Cardiac fibroblast (primary cell): ENCODE data around the gene HDAC4.

Source experiments
- DNase-seq, 2 donors: peaks; one replicate each; pipeline versions ENCODE4 v3.0.0 to v3.0.0-alpha.2; 2010; ENCODE audit warnings: low read depth in 2 of 2
- H3K4me3 ChIP-seq, 2 donors: replicated peaks in 1 of 2; 1 replicate in 1 of 2; 2 replicates in 1 of 2; pipeline ENCODE4 v1.5.1; 2011; ENCODE audit warnings: low read depth in 2 of 2, low read length in 2 of 2, mild to moderate bottlenecking in 2 of 2, moderate library complexity in 1 of 2
- CTCF ChIP-seq: IDR thresholded peaks from one replicate; pipeline ENCODE4 v1.5.1; 2011; ENCODE audit warnings: low read depth, mild to moderate bottlenecking, low read length, inconsistent platforms

HDAC4 gene

DNA sequence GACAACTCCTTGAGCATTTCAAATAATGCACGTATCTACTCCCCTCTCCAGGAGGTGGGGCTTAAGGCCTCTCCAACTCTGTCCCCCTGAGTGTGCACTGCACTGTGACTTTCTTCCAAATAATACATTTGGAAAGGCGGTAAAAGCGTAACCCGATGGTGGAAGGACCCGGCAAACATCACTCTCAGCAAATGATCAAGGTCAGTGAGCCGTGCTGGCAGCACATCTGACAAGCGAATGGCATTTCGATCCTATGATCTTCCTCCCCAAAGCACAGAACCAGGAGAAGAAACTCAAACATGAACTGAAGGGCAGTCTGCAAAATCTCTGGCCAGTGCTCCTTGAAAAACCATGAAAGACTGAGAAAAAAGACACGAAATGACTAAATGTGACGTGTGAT lies 344.2 kb downstream of the HDAC4 start:
- DNase-seq, result no peak
- no peak for TF ChIP-seq CTCF
- H3K4me3 ChIP-seq, result no peak overlapping the region

- no peak for DNase-seq
- TF ChIP-seq CTCF, result no peak
- H3K4me3 ChIP-seq, result no peak overlapping the region
These were observed 344.9 kb downstream of the HDAC4 start for GRCh38 chr2:239055756-239056493.

- no peak for TF ChIP-seq CTCF
- no peak overlapping the region for H3K4me3 ChIP-seq
- DNase-seq, result no peak
These were observed 345.9 kb downstream of the HDAC4 start for GRCh38 chr2:239054921-239055320.

- DNase-seq, result no peak
- H3K4me3 ChIP-seq, result no peak overlapping the region
- no peak for TF ChIP-seq CTCF
These were observed 346.9 kb downstream of the HDAC4 start for GRCh38 chr2:239053801-239054503.

DNA sequence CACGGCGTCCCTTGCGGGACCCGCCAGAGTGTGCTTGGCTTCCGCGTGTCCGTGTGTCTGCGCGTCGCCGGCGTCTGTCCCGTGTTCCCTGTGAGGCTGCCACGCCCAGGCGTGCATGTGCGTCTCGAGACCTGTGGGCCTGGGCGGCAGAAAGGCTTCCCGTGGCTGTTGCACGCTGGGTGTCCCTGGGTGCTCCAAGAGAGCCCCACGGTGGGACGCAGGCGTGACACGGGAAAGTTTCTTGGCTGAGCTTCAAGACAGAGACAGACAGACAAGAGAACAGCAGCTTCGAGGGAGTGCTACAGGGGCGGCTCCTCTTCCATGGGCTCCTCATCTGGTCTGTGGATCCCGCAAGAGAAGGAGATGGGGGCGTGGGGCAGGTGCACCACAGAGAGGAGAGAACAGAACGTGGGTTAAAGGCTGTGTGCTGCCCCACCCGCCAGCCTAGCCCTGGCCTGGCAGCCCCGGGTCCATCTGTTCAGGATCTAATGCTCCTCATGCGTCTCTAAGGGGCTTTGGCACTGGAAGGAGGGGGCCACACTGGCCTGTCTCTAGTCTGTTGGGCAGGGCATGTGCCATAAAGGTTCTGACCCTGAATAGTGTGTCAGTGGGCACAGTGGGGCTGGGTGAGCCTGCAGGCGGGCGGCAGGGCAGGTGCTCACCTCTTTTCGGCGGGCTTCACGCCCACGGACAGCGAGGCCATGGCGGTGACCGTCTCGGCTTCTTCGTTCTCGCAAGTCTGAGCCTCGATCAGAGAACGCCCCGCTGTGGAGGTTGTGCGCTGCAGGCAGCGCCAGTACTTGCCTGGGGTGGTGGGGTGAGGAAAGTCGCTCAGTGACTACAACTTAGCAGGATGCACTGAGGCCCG lies 347.8 kb downstream of the HDAC4 start:
- no peak overlapping the region for H3K4me3 ChIP-seq
- DNase-seq, result no peak
- no peak for TF ChIP-seq CTCF

- no peak overlapping the region for H3K4me3 ChIP-seq
- DNase-seq, result no peak
- no peak for TF ChIP-seq CTCF
These were observed 348.9 kb downstream of the HDAC4 start for GRCh38 chr2:239051891-239052445.
